Measurements from ENCODE around the gene PTPRCAP.
"Not testable (repeated sequence)": the region's sequence is repeated elsewhere in the genome, so short reads cannot be mapped to it uniquely, and the experiment has no call there.

Gene PTPRCAP, protein sequence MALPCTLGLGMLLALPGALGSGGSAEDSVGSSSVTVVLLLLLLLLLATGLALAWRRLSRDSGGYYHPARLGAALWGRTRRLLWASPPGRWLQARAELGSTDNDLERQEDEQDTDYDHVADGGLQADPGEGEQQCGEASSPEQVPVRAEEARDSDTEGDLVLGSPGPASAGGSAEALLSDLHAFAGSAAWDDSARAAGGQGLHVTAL

DNA sequence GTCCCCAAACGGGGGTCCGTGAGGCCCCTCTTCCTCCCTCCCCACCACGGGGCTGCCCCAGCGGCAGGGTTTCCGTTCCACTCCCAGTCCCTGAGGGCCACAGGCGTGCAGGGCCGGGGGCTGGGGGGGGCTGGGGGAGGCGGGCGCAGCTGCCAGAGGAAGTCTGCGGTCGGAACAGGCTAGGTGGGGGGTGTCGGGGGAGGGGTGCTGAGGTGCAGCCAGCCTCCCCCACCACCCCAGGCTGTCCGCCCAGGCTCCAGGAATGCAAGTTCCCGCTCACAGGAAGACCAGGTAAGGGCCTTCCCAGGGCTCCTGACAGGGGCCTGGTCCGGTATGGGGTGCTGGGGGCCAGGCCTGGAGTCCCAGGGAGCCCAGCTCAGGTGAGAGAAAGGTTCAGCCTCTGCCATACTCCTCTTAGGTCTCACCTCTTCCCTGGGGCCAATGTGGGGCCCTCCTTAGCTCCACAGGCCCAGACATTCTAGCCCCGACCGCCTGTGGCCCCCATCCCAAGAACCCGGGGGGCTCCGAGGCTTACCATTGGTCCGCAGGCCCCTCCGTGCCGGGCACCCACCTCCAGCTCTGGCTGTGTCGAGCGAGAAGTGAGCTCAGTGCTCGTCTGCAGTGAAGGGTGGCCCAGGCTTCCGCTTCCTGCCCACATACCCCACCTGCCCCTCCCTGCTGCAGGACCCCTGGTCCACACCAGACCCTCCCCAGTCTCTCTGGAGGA is at the start of gene PTPRCAP:
Gene PTPRCAP, minus strand, starts transcription at position 601 of the 727 bp plus-strand sequence. Its CDS starts 63 bp downstream, at position 538.
- DNase-seq: peak; percentile 65

DNA sequence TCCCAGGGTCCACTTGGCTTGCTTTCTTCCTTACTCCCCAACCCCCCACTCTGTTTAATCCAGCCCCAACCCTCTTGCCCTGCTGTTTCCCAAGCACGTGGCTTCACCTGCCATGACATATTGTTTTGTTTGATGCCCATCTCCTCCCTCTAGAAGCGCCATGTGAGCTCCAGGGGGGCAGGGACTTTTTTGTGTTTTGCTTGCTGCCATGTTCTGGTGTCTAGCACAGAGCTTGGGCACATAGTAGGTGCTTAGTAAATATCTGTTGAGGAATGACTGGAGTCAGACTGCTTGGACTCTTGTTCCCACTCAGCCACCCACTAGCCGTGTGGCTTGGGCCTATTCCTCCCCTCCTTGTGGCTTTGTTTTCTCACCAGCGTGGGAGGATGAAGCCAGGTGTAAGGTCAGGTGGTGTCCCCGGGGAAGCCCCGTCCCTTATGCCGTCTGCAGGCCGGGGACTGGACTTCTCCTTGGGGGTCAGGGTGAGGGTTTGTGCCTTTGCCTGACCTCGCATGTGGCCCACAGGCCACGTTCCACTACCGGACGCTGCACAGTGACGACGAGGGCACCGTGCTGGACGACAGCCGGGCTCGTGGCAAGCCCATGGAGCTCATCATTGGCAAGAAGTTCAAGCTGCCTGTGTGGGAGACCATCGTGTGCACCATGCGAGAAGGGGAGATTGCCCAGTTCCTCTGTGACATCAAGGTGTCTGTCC is 49.2 kb upstream of the PTPRCAP start:
- DNase-seq: peak; percentile 45

DNA sequence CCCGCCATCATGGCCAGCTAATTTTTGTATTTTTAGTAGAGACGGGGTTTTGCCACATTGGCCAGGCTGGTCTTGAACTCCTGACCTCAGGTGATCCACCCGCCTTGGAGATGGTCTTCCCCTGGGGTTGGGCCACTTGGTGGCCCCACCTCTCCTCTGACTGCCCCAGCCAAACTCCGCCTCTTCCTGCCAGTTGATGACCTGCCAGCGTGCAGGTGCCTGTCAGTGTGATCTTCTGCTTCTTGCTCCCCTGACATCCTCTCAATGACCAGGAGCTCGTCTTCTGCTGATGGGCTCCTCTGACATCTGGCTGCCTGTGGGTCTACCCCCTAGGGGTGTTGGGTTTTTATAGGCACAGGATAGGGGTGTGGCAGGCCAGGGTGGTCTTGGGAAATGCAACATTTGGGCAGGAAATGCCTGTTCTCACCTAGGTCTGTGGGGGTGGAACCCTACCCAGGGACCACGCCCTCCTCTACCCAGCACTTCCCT is 48.4 kb upstream of the PTPRCAP start:
- DNase-seq: peak; percentile 43

DNA sequence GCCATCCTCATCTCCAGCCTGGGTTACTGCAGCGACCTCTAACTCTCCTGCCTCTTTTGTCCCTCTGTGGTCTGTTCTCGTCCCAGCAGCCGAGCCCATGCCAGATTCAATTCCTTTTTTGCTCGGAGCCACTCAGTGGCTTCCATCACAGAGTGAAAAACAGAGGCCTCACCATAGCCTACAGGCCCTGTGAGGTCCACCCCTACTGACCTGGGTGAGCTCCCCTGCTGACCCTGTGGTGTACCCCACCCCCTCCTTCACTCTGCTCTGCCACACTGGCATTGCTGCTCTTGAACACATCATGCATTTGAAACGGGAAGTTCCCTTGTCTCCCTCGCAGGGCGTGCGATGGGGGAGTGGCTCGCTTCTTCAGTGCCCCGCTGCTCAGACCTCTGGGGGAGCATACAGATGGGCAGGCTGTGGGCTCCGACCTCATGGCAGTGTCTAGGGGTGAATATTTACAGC is 47.4 kb upstream of the PTPRCAP start:
- DNase-seq: peak; percentile 74

DNA sequence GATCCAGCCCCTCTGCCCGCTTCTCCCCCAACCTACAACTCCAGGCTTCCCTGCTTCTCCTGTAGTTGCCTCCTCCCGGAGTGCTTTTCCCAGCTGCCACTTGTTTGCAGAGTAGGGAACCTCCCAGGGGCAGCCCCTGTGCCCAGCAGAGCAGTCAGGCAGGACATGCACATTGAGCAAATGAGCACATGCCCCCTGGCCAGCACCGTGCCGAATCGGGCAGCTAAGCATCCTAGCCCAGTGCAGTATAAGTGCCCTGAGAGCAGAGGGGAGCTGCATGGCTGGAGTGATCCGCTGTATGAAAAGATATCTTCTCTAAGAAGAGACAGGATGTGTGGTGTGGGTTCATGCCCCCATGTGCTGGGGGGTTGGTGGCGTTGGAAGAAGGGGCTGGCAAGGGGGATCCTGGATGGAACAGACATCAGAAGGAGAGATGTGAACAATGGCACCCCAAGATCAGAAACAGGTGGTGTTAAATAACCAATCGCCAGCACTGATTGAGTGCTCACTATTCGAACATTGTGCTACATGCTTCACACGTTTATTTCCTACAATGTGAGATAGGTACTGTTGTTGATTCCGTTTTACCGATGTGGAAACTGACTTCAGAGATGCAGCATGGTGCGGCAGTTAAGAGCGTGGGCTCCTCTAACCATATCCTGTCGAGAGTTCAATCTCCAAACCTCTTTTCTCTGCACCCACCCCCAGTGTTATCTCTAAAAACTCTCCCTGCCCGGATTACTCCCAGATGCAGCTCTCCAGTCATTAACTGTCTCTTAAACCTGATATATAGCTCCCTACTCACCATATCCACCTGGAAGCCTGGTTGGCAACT is 46.6 kb upstream of the PTPRCAP start:
- peak; percentile 60 for DNase-seq

DNA sequence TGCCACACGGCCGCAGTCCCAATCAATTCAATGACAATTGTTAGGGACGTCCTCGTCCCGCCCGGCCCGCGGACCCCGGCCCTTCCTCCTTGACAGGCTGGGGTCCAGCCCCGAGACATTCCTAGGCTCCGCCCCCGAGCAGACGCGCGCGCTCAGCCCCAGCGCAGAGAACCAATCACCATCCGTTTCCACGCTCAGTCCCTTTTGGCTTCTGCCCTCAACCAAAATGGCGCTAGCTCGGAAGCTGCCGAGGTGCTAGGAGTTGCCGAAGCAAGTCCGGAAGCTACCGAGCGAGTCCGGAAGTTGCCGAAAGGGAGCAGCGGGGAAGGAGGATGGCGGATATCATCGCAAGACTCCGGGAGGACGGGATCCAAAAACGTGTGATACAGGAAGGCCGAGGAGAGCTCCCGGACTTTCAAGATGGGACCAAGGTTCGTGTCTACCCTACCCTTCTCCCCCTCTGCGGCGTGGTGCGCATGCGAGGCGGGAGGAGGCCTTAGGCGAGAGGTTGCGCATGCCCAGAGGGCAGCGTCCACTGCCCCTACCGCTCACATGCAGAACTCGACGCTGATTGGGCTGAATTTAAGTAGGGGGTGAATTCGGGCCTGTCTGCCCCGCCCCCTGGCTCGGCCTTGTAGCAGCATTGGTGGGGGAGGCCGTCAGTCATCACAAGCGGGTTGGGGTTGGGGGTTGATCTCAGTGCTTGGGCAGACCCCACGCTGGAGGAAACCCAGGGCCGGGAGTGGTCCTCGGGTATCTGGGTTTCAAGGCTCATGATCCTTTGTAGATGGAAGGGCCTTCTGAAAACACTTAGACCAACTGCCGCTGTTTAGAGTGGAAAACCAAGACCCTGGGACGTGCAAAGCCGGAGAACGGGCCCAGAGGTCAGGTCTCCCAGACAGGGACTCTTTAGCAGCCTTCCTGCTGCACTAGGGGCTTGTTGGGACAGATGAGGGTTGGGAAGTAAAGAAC is 45.6 kb upstream of the PTPRCAP start, which contains the start of gene AIP:
Gene AIP, plus strand, starts transcription at position 200 of the 972 bp plus-strand sequence. Its CDS starts 133 bp downstream, at position 333.
- peak; percentile 98 for DNase-seq

DNA sequence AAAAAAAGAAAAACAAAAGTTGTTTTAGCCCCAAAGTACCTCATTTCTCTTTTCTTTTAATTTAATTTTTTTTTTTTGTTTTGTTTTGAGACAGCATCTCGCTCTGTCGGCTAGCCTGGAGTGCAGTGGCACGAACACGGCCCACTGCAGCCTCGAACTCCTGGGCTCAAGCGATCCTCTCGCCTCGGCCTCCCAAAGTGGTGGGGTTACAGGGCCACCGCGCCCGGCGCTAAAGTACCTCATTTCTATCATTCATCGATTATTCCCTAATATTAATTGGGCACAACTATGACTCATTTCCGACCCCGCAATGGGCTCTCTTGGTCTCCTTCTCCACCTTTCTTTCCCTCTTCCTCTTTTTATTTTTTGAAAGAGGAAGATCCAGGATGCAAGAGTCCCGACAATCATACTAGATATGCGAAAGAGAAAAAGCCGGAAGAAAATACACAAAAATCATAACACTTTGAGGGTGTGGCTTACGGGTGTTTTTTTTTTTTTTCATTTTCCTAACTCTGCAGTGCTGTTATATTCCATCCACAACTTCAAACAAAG is 44.9 kb upstream of the PTPRCAP start:
- no peak for DNase-seq

DNA sequence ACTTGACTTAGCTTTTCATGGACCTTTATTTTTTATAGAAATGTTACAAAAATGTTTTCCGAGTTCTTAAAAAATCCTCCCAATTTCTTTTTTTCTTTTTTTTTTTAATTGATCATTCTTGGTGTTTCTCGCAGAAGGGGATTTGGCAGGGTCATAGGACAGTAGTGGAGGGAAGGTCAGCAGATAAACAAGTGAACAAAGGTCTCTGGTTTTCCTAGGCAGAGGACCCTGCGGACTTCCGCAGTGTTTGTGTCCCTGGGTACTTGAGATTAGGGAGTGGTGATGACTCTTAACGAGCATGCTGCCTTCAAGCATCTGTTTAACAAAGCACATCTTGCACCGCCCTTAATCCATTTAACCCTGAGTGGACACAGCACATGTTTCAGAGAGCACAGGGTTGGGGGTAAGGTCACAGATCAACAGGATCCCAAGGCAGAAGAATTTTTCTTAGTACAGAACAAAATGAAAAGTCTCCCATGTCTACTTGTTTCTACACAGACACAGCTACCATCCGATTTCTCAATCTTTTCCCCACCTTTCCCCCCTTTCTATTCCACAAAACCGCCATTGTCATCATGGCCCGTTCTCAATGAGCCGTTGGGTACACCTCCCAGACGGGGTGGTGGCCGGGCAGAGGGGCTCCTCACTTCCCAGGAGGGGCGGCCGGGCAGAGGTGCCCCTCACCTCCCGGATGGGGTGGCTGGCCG is 40.0 kb upstream of the PTPRCAP start:
- DNase-seq: not testable (repeated sequence)

DNA sequence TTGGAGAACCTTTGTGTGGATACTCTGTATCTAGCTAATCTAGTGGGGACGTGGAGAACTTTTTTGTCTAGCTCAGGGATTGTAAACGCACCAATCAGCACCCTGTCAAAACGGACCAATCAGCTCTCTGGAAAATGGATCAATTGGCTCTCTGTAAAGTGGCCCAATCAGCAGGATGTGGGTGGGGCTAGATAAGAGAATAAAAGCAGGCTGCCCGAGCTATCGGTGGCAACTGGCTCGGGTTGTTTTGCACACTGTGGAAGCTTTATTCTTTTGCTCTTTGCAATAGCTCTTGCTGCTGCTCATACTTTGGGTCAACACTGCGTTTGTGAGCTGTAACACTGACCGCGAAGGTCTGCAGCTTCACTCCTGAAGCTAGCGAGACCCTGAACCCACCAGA is 39.2 kb upstream of the PTPRCAP start:
- not testable (repeated sequence) for DNase-seq

DNA sequence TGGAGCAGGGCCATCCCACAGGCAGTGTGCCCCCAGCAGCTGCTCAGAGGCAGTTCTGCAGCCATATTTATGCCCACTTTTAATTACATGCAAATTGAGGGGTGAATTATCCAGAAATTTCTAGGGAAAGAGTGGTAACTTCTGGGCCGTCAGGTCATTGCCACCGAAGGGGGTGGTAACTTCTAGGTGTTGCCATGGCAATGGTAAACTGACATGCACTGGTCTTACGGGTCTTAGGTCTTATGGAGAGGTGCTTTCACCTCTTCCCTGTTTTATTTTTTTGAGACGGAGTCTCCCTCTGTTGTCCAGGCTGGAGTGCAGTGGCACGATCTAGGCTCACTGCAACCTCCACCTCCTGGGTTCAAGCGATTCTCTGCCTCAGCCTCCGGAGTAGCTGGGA is 35.4 kb upstream of the PTPRCAP start:
- no peak for DNase-seq

DNA sequence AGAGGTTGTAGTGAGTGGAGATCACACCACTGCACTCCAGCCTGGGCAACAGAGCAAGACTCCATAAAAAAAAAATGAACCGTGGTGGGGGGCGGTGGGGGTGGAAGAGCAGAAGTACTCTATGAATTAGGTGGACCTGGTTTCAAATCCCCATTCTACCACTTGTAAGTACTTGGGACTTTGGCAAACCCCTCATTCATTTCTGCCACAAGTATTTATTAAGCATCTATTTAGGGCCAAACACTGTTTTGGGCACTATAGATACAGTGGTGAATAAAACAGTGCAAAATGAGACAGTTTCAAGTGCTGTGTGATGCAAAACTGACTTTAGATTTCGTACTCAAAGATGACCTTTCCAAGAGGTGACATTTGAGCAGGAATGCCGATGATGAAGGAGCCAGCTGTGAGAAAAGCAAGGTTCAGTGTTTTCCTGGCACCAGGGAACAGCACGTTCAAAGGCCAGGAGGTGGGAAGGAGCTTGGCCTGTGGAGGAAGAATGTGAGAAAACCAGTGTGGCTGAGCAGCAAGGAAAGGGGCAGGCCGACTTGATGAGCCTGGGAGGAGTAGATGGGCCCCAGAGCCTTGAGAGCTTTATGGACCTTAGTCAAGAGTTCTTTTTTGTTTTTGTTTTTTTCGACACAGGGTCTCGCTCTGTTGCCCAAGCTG is 33.0 kb upstream of the PTPRCAP start:
- DNase-seq: no peak

DNA sequence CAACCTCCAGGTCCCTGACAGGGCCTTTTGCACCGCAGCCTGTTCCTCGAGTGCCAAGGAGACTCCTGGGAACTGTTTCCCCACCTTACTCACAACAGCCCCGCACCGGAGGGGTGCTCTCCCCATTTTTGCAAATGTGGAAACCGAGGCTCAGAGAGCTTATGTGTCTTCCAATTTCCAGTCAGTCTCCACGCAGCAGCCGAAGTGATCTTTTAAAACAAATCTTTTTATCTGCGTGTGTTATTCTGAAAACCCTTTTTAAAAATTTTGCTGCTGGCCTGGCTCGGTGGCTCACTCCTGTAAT is 32.0 kb upstream of the PTPRCAP start:
- DNase-seq: no peak

DNA sequence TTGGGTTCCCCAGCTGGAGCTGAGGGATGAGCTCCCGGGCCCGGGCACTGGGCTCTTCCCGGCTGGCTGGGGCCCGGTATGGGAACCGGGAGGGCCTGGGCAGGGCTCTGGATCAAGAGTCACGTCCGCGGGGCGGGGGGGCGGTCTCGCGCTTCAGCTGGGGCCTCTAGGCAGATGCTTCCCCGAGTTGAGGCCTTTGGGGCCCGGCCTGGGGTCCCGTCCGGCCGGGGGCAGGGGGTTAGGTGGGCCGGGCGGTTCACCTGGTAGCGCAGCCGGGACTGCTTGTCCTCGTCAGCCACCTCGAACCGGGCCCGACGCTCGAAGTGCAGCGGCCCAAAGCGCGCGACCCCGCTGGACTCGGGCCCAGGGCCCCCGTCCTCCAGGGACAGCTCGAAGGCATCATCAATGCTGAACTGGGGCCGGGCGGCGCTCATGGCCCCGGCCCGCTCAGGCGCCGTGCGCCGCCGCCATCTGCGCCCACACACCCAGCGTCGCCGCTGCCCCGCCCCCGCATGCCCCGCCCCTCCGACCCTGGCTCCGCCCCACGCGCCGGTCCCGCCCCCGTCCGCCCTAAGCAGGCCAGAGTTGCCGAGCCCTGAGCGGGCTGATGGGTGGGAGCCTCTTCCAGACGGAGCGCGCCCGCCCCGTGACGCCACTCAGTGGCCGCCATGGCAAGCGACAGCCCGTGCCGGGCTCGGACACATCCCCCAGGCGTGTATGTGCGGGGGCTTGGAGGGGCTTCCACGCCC is 31.5 kb upstream of the PTPRCAP start, which contains the start of gene TMEM134:
Gene TMEM134, minus strand, starts transcription at position 493 of the 749 bp plus-strand sequence. Its CDS starts 59 bp downstream, at position 434.
- peak; percentile 93 for DNase-seq

DNA sequence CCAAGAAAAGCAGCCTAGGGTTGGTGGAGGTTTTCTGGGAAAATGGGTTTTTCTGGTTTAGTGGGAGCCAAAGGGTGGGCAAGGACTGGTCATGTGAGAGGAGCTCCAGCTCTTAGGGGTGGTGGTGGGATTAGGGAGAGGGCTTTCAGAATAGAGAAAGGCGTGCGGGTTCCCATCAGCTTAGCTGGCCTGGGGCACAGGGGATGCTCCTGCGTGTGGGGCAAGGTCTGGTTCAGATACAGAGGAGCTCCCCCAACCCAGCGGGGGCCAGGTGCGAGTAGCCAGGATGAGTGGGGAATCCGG is 30.9 kb upstream of the PTPRCAP start:
- no peak for DNase-seq

DNA sequence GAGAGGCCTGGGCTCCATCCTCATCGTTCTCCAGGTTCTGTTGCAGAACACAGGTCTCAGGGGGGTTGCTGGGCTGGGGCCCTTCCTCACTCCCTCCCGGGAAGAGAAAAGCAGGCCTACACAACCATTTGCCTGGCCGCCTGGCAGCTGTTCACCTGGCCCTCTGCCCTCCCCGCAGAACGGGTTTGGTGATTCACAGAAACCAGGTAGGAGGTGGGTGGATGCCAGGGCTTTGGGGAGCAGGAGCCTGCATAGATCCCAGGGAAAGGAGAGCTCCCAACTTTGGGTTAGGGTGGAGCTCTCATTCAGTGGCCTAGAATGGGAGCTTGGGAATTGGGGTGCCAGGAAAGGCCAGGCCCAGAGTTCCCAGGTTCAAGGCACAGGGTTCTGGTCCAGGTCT is 30.6 kb upstream of the PTPRCAP start:
- peak; percentile 42 for DNase-seq

DNA sequence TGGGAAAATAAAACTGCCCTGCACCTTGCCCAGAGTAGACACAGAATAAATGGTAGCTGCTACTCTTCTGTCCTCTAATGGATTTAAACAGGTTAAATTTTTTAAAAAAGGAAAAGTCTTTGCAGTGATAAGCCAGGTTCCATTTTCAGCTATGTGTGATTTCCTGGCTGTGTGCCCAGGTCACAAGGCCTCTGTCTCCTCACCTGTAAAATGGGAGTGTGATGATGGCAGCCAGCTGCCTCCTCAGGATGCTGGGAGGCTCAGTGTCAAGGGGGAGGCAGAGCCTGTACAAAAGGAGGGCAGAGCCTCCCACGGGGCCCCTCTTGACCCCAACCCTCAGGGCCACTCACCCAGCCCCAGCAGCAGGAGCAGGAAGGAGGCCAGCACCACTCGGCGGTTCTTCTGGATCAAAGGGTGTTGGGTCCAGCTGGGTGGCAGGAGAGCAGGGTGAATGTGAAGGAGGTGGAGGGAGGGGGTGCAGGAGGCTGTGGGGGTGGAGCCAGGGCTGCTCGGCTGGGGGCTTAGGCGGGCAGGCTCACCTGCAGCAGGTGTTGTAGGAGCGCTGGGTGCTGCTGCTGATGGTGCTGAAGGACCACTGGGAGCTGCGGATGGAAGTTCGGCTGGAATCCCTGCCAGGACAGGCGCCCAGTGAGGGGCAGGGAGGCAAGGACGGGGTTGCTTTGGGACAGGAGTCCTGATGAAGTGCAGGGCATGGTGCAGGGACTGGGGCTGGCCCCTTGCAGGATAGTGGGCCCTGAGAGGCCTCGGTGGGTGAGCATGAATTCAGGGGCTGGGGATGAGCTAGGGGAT is 29.7 kb upstream of the PTPRCAP start:
- no peak for DNase-seq

DNA sequence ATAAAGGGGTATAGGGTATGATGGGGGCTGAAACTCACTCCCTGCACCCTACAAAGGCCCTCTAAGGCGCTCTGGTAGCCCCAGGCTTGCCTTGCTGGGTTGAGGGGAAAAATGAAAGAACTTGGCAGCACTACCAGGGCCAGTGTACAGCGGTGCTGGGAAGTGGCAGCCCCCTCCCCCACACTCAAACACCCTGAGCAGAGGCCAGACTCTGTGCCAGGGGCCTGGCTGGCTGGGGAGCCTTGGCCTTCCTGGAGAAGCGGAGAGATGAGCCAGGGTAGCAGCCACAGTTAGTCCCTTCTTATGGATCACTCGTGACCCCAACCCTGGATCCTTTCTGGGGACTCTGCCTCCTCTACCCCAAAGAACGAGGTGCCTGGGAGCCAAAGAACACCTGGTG is 28.9 kb upstream of the PTPRCAP start:
- DNase-seq: no peak

DNA sequence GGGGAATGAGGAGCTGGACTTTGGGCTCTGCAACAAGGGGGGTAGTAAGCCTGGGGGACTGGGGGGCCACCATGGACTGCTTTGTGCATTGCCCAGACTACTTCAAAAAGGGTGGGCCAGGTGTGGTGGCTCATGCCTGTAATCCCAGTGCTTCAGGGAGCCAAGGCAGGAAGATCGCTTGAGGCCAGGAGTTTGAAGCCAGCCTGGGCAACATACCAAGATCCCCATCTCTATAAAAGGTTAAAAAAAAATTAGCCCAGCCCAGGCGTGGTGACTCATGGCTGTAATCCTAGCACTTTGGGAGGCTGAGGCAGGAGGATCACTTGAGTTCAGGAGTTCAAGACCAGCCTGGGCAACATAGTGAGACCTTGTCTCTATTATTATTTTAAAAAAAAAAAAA is 28.0 kb upstream of the PTPRCAP start:
- not testable (repeated sequence) for DNase-seq

DNA sequence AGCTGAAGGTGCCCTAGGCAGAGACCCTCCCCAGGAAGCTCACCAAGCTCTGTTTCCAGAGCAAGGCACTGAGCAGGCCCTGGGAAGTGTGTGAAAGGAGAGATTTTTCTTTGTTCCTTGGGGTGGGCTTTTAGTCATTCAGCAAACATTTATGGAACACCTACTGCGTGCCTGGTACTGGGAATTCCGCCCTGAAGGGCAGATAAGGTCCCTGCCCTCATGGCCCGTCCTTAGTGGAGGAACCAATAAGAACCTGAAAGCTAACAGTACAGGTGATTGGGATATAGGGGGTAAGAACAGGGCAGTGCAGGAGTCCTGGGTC is 27.7 kb upstream of the PTPRCAP start:
- DNase-seq: no peak
